Umbilical cord (tissue), 2 donors: ENCODE data around the gene ZBED1. TPM values are rescaled to one million over a fixed set of nuclear protein-coding genes. Genes with fewer than 3 reads are reported as not detected.
"Not testable (repeated sequence)": the region's sequence is repeated elsewhere in the genome, so short reads cannot be mapped to it uniquely, and the experiment has no call there.

ENCODE experiments used
- DNase-seq: peaks from one replicate; pipeline ENCODE4 v3.0.0-alpha.2; 2015; ENCODE audit warnings: low spot score
- total RNA-seq: library from RNA; depleted of rRNA; stranded (reverse); fragments of >200 nt; gene quantifications from one replicate; pipeline ENCODE4 v1.2.3, GENCODE V29; 2014; ENCODE audit warnings: low replicate concordance; ENCODE audit not compliant: insufficient read depth

The ZBED1 gene
- 23.8 TPM for total RNA-seq

DNA sequence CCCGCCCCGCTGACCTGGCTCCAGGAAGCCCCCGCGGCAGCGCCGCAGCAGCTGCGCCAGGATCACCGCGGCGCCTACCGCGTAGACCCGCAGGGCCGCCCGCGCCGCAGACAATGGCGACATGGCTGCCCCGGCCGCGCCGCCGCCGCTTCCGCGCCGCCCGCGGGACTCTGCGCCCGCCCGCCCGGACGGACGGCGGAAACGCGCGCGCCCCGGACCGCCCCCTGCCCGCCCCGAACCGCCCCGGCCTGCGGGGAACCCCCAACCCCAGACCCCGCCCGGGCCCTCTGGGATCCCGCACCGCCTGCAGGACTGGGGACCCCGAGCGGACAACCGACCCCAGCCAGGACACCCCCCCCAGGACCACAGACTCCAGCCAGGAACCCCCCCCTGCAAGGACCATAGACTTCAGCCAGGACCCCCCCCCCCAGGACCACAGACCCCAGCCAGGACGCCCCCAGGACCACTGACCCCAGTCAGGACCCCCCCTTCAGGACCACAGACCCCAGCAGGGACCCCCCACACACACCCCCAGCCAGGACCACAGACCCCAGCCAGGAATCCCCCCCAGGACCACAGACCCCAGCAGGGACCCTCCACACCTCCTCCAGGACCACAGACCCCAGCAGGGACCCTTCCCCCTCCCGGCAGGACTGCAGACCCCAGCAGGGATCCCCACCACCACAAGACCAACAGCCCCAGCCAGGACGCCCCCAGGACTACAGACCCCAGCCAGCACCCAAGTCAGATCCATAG is at the start of gene ZBED1, which contains the start of gene DHRSX:
ZBED1 (minus strand) TSS at position 174 of the 756 bp plus-strand sequence. CDS start 10,257 bp downstream, outside the sequence.
DHRSX (minus strand) TSS at position 174 of the 756 bp plus-strand sequence; CDS start at position 123, 51 bp downstream.
- peak; percentile 21 for DNase-seq

DNA sequence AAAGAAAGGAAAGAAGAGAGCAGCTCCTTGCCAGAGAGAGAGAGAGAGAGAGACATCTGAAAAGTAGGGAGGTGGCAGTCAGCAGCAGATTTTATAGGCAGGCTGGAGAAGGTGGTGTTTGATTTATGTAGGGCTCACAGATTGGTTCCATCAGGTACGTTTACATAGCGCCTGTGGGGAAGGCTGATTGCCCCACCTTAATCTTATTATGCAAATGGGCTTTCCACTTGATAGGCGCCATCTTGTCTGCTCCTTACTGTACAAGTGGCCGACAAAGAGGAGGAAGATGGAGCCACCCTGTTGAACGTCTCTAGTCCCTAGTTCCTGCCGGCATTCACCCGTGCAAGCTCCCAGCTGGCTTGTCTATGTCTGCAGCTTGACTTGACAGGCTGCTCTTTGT is 49.1 kb upstream of the ZBED1 start:
- DNase-seq, result no peak

DNA sequence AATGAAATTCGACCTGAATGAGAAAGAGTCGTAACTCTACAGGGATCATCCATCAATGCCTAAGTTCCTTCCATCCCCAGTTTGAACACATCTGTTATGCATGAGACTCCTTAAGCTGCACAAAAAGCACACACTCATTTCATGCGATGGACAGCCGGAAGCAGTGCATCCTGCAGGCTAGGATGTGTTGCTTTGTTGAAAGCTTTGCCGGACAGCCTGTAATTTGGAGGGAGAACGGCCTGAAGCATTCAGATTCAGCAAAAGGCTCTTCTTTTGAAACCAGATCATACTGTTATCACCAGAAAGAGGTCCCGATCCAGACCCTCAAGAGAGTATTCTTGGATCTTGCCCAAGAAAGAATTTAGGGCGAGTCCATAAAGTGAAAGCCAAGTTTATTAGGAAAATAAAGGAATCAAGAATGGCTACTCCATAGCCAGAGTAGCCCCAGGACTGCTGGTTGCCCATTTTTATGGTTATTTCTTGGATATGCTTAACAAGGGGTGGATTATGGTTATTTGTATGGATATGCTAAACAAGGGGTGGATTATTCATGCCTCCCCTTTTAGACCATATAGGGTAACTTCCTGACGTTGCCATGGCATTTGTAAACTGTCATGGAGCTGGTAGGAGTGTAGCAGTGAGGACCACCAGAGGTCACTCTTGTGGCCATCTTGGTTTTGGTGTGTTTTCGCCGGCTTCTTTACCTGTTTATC is 48.1 kb upstream of the ZBED1 start:
- no peak for DNase-seq

DNA sequence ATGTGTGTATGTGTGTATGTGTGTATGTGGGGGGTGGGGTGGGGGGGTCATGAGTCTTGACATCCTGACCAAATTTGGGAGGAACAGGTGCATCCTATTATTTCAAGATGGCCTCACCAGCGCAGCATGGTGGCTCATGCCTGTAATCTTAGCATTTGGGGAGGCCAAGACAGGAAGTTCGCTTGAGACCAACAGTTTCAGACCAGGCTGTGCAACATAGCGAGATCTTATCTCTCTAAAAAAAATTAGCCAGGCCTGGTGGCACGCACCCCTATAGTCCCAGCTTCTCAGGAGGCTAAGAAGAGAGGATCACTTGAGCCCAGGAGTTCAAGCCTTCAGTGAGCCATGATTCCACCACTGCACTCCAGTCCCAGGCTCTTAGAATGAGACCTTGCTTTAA is 47.0 kb upstream of the ZBED1 start:
- no peak for DNase-seq

DNA sequence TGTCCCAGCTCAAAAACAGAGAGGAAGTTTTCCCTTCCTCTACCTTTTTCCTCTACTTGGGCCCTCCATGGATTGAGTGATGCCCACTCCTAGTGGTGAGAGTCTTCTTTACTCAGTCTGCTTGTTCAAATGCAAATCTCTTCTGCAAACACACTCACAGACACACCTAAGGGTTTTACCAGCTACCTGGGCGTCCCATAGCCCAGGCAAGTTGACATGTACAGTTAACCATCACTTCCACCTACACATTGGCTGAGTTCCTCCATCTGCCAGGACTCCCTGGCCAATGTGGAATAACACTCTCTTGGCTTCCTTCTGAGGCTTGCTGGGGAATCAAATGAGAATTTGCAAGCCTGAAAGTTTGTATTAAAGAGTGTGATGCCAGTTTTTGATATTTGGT is 45.7 kb upstream of the ZBED1 start:
- DNase-seq, result no peak

DNA sequence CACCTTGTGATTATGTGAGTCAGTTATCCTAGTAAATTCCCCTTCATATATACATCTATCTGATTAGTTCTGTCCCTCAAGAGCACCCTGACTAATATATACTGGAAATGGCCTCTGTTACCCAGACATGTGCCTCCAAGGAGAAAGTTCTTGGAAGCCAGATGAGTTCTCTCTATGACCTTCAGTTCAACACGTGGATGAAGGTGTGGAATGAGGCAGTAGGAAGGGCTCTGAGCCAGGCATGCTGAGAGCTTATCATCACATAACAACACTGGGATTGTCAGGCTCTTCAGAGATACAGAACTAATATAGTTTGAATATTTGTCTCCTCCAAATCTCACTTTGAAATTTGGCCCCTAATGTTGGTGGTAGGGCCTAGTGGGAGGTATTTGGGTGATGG is 44.4 kb upstream of the ZBED1 start:
- no peak for DNase-seq

DNA sequence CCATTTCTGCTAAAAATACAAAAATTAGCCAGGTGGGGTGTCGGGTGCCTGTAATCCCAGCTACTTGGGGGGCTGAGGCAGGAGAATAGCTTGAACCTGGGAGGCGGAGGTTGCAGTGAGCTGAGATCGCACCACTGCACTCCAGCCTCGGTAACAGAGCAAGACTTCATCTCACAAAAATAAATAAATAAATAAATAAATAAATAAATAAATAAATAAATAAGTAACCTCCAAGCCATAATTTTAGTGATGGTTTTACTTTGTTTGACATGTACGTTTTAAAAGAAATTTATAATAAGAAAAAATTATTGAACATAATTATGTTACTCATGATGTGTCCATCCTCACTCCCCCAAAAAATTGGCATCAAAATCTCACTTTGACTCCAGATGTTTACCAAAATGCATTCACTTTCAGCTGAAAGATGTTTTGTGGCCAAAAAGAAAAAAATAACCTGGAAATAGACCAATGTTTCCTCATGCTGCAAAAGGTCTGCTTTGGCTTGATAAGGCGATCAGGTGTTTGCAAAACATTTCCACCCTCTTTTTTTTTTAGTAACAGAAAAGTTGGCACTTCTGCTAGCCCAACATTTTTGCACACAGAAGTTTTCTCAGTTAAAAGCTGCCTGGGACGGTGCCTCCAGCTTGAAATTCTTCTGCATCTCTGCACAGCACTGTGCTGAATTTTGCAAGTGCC is 42.2 kb upstream of the ZBED1 start:
- no peak for DNase-seq

DNA sequence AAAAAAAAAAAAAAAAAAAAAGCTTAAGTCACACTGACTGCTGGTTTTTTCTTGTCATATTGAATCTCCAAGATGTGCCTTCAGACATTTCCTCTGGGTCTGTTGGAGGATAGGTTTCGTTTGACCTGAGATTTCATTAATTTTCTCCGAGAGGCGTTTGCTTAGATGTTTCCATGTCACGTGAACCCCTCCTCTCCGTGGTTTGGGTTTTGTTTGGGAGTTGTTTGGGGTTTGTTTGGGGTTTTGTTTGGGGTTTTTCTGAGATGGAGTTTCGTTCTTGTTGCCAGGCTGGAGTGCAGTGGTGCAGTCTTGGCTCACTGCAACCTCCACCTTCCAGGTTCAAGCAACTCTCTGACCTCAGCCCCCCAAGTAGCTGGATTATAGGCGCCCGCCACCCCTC is 40.8 kb upstream of the ZBED1 start:
- DNase-seq, result no peak

DNA sequence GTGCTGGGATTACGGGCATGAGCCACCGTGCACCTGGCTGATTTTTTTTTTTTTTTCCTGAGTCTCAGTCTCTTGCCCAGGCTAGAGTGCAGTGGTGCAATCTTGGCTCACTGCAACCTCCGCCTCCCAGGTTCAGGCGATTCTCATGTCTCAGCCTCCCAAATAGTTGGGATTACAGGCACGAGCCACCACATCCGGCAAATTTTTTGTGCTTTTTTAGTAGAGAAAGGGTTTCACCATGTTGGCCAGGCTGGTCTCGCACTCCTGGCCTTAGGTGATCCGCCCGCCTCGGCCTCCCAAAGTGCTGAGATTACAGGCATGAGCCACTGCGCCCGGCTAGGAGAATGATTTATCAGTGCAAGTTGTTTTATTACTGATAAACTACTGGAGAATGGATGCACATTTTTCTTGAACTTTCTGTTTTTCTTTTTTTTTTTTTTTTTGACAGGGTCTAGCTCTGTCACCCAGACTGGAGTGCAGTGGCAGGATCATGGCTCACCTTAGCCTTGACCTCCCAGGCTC is 39.7 kb upstream of the ZBED1 start:
- DNase-seq, result no peak

DNA sequence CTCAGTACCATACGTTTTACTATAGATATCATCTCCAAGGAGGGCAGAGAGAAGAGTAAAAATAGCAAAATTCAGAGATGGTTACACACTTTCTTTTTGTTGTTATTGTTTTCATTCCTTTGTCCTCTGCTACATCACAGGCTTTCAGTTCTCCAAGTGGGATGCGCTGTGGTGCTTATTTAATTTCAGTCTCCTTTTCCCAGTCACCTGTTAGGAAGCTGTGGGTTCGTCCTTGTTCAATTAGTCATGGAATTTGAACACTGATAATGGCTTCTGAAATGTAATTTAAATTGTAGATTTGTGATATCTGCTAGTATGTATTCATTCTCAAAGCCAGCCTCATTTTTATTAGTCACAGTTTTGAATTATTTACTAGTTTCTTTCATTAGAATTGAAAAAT is 38.8 kb upstream of the ZBED1 start:
- DNase-seq, result no peak

DNA sequence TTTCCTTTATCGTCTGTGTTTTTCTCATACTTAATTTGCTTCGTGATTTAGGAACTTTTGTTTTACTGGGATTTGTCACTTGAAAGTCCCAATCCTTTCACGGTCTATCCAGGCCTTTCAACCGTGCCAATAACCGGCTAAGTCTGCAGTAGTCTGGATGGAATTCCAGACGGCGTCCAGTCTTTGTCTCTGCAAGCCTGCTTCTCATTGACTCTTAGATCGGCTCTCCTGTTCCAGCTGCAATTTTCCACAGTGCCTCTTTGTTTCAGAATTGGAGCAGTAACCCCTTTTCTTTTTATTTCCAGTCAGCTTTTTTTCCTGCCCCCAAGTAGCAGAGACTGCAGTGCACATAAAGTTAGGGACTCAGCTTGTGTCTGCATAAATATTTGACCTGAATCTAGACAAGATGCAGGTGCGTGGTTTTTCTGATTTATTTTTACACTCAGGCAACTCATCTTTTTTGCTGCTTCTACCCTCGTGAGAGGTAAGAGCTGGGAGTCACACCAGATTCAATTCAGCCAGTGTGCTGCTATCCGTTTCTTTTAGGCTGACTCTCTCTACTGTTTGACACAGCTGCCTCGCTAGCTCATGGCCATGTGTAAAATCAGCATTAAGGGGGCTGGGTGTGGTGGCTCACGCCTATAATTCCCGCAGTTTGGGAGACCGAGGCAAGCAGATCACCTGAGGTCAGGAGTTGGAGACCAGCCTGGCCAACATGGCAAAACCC is 37.4 kb upstream of the ZBED1 start:
- DNase-seq, result no peak

DNA sequence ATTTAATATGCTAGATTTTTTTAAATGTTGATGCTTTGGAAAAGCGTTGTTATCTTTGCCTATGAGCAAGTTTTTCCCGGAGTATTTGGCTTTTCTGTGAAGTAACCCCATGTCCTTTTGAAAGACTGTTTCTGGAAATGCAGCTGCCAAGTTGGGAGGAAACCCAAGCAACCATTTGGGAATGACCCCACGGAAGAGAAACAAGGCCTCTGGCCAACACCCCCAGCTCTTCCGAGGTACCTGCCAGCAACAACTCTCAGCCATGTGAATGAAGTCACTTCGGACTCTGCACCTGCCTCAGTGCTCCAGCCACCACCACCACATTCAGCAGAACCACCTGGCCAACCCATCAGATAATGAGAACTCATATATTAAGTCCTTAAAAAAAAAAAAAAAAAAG is 36.2 kb upstream of the ZBED1 start:
- DNase-seq, result no peak

DNA sequence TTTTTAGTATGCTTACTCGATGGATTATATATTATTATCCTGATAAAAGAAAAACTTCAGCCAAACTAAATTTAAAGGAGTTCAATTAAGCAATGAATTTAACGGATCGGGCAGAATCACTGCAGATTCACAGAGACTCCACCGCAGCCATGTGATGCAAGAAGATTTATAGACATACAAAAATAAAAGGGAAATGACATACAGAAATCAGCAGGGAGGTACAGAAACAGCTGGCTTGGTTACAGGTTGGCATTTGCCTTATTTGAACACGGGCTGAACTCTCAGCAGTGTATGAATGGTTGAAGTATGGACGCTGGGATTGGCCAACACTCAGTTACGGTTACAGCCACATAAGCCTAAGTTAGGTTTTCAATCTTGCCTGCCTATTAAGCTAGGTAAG is 35.4 kb upstream of the ZBED1 start:
- DNase-seq, result no peak

DNA sequence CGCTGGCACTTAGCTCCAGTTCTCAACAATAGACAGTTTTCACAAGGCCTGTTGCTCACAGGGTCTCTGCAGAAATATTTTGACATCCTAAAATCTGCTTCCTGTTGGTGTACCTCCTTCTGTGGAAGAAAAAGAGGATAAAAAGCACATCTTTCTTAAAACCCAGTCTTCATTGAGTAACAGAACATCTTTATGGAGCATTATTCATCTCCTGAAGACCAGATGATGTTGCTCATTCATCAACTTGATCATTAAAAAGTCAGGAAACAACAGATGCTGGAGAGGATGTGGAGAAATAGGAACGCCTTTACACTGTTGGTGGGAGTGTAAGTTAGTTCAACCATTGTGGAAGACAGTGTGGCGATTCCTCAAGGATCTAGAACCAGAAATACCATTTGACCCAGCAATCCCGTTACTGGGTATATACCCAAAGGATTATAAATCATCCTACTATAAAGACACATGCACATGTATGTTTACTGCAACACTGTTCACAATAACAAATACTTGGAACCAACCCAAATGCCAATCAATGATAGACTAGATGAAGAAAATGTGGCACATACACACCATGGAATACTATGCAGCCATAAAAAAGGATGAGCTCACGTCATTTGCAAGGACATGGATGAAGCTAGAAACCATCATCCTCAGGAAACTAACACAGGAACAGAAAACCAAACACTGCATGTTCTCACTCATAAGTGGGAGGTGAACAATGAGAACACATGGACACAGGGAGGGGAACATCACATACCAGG is 33.7 kb upstream of the ZBED1 start:
- not testable (repeated sequence) for DNase-seq

DNA sequence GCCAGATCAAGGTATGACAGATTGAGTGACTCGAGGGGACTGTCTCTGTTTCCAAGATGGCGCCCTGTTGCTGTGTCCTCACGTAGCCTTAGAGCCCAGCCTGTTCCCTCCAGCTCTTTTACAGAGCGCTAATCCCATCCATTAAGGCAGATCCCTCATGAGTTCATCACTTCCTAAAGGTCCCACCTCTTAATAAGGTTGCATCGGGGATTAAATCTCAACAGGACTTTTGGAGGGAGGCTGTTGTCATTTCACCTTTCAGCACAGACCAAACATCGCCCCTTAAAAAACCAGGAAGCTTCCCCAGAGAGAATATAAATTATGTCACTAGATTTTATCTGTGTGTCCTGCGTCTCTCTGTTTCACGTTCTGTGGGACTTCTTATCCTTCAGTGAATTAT is 32.6 kb upstream of the ZBED1 start:
- DNase-seq, result peak; percentile 18

DNA sequence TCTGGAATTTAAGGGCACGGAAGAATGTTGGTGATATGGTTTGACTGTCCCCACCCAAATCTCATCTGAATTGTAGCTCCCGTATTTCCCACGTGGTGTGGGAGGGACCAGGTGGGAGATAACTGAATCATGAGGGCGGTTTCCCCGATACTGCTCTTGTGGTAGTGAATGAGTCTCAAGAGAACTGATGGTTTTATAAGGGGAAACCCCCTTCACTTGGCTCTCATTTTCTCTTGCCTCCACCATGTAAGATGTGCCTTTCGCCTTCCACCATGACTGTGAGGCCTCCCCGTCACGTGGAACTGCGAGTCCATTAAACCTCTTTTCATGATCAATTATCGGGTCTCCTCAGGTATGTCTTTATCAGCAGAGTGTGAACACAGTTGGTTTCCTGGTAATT is 25.6 kb upstream of the ZBED1 start:
- DNase-seq, result no peak

DNA sequence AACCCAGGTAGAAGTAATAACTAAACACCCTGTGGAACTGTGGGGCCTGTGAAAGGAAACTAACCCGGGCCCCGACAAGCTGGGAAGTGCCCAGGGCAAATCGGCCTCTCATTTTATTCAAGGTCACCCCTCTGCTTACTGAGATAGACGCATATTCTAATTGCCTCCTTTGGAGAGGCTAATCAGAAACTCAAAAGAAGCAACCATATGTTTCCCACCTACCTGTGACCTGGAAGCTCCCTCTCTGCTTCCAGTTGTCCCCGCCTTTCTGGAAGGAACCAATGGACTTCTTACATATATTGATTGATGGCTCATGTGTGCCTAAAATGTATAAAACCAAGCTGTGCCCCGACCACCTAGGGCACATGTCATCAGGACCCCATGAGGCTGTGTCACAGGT is 23.1 kb upstream of the ZBED1 start:
- DNase-seq, result no peak

DNA sequence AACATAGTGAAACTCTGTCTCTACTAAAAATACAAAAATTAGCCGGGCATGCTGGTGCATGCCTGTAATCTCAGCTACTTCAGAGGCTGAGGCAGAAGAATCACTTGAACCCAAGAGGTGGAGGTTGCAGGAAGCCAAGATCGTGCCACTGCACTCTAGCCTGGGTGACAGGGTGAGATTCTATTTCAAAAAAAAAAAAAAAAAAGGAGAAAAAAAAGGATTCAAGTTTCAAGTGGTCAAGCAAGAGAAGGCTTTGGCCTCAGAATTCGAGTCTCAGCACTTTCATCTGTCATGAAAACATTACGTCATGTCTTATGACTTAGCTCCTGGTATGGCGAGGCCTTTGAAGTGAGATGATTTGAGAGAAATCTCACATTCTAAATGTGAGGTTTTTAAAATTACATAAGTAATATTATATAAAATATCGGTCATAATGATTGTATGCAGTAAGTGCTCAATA is 21.2 kb upstream of the ZBED1 start:
- DNase-seq, result no peak

DNA sequence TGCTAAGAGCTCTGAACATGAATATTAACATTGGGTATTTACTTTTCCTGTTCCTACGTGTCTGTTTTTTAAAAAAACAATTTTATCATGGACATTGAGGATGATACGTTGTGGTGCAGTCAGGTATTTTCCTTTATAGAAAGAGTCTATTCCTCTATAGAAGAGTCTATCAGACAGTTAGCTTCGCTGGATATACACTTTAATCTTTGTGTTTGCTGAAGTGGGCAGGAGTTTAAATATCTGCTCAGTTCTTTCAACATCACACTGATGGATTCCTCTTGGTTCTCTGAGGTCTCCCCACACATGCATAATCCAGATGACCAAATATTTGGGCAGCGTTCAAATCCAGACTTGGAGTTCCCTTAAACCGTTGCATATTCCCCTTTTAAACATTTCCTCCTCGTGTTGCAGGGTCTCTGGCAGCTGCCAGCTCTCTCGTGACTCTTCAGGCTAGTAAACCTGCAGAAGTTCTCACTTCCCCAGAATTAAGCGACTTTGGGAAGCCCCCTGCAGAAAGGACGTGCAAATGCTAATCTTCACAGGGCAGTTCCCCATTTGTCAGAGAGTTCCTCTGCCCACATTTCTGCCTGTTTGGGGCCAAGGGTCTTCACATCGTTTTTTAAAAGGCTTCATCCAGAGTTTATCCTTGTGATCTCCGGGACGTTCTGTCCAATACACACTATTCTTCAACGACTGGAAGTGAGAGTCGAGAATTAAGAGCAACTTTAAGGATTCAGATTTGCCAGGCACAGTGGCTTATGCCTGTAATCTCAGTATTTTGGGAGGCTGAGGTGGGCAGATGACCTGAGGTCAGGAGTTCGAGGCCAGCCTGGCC is 20.5 kb upstream of the ZBED1 start:
- peak; percentile 41 for DNase-seq

DNA sequence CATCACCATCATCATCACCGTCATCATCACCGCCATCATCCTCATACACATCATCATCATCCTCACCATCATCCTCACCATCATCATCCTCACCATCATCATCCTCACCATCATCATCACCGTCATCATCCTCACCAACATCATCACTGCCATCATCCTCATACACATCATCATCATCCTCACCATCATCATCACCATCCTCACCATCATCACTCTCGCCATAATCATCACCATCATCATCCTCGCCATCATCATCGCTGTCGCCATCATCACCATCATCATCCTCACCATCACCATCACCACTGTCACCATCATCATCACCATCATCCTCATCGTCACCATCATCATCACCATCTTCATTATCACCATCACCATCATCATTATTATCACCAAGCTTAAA is 19.8 kb upstream of the ZBED1 start:
- no peak for DNase-seq
